Stimulated activated CD8-positive, alpha-beta memory T cell treated with anti-CD3 and anti-CD28 coated beads, Interleukin-15, amount 100 ng/mL, for 48 hours (primary cell): Measurements from ENCODE around the gene ITSN1.
"Not testable (repeated sequence)": the region's sequence is repeated elsewhere in the genome, so short reads cannot be mapped to it uniquely, and the experiment has no call there.

Experiments
- DNase-seq, 2 donors: peaks; one replicate each; pipeline ENCODE4 v3.0.0-alpha.2; 2020; ENCODE audit warnings: low read depth in 2 of 2

ITSN1 gene

DNA sequence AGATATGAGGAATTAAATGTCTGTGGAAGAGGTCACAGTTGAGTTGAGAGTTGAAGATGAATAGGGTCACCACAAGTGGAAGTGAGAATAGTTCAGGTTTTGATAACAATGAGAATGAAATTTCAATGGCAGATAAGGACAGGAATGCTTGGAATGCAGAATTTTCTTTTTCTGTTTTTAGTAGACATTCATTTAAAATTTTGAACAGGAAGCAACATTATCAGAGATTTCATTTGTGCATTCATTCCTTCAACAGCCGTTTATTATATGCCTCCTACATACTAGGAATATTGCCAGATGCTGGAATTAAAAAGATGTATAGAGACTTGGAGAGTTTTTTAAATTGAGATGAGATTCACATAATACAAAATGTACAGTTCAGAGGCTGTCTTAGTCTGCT is 126.8 kb downstream of the ITSN1 start:
- no peak for DNase-seq

GRCh38 chr21:33770542-33770941 is 128.2 kb downstream of the ITSN1 start:
- no peak for DNase-seq

DNA sequence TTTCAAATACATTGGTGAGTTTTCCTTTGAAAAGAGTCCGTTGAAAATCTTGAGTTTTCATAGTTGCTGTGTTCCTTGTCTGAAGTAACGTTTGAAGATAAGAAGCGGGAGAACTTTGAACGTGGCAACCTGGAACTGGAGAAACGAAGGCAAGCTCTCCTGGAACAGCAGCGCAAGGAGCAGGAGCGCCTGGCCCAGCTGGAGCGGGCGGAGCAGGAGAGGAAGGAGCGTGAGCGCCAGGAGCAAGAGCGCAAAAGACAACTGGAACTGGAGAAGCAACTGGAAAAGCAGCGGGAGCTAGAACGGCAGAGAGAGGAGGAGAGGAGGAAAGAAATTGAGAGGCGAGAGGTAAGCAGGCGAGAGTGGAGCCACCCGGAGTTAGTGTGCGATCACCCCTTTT is 129.7 kb downstream of the ITSN1 start:
- DNase-seq, result no peak

DNA sequence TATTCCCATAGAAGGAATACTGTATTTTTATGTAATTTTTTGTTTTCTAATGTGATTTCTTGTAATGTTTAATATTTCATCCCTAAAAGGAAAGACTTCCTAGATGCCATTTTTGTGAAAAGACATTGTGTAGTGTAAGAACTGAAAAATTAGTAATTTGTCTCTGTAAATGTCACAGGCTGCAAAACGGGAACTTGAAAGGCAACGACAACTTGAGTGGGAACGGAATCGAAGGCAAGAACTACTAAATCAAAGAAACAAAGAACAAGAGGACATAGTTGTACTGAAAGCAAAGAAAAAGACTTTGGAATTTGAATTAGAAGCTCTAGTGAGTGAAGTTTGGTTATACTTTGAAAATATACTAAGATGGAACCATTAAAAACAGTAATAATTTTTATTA is 132.2 kb downstream of the ITSN1 start:
- no peak for DNase-seq

DNA sequence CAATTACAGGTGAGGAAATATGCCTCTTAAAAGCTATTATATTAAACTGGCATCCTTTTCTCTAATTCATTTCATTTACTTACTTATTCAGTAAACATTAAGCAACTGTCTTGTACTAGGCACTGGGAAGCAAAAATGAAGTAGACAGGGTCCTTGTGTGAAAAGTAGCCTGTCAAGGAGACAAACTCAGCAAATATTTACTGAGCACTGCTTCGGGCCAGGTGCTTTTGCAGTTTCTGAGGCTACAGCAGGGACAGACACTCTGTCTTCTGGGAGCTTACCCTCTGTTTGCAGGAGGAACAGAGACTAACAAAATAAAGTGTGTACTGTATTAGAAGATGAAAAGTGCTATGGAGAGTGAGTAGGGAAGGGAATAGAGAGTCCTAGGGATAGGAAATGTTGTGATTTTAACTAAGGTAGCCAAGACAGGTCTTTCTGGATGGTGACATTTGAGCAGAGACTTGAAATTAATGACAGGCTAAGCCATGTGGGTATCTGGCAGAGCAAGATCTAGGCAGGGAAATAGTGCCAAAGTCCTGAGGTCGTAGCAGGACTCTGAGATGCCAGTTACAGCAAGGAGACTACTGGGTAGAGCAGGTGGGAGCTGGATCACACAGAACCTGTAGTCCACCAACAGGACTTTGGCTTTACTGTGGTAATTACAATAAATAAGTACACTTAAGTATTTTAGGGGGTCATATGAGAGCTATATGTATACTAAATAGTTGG is 133.0 kb downstream of the ITSN1 start:
- no peak for DNase-seq

DNA sequence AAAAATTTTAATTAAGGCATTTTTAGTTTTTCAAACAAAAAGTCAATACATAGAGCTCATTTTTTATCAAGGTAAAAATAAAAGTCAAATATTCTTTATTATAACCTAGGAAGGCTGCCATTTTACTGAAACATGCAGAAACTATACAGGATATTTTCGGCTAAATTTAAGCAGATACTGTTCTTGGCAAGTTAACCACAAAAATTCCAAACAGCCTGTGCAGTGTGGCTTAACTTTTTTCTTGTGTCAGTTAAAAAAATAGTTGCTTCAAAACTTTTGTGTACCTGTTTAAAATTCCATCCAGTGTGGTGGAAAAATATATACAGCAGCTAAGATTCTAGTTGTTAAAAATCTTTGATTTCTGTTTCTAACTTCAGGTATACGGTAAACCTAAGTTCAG is 138.3 kb downstream of the ITSN1 start:
- DNase-seq, result no peak

GRCh38 chr21:33781121-33781520 is 138.8 kb downstream of the ITSN1 start:
- DNase-seq, result no peak

GRCh38 chr21:33783187-33783979 is 141.1 kb downstream of the ITSN1 start:
- no peak for DNase-seq

DNA sequence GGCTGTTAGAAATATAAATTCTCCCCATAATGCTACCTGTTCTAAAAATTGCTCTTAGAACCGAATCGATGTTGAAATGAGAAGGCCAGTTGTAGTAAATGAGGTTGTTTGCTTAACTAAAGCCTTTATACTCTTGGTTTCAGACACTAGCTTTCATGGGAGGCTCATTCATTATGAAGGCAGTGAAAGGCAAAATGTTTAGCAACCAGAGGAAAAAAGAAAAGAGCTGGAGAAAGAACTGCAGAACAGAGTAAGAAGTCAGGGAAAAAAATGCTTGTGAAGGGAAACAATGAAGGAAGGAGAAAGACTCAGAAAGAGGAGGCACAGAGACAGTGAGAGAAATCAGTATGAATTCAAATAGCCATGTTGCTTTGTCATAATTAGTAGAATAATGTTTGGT is 145.1 kb downstream of the ITSN1 start:
- DNase-seq, result no peak

GRCh38 chr21:33788438-33788837 is 146.1 kb downstream of the ITSN1 start:
- DNase-seq, result not testable (repeated sequence)

DNA sequence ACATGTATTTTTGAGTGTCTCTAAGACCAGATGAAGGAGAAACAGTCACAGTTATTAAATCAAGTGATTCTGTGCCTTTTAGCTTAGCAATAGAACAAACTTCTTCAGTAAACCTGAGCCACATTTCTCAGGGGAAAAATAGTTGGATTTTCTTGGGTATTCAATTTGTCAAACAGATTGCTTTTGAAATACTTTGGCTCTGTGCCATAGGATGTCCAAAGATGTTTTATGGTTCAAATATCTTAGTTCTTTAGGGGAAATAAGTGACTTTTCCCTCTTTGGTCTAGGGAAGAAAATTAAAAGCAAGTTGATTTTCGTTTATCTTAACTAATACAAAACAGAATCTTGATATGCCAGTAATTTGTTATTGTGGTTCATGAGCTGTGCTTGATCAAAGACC is 147.4 kb downstream of the ITSN1 start:
- DNase-seq, result no peak

DNA sequence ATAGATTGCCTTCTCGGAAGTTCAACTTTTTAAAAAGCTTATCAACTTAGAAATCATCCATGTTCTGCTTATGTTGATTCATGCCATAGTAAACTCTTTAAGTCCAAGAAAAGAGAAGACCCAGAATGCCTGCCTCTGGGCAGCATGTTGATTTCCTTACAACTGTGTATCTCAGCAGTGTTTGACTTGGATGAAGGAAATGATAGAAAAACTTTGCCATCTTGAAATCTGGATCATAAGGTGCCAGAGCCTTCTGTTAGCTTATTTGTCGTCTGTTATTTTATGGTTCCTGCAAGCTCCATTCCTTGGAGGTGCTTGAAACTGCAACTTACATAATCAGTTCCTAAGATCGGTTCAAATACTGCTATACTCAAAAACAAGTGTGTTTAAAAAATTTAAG is 148.8 kb downstream of the ITSN1 start:
- no peak for DNase-seq

DNA sequence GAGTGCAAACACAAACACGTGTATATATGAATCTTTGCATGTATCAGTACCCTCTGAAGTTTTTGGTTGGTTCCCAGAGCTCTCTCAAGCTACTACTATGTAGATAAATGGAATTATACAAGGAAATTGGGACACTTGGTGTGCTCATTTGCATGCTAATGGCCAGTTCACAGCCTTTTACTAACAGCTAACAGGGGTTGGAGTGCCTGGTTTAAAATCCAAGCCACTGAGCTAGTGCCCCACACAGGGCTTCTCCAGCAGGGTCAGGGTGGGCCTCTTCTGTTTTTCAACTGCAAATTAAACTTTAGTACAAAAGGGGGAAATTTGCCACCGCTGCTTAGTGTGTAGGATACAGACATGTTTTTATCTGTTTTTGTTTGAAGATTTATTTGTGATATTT is 152.3 kb downstream of the ITSN1 start:
- DNase-seq, result no peak

- DNase-seq, result no peak
These were observed 155.3 kb downstream of the ITSN1 start for GRCh38 chr21:33797565-33797964.

DNA sequence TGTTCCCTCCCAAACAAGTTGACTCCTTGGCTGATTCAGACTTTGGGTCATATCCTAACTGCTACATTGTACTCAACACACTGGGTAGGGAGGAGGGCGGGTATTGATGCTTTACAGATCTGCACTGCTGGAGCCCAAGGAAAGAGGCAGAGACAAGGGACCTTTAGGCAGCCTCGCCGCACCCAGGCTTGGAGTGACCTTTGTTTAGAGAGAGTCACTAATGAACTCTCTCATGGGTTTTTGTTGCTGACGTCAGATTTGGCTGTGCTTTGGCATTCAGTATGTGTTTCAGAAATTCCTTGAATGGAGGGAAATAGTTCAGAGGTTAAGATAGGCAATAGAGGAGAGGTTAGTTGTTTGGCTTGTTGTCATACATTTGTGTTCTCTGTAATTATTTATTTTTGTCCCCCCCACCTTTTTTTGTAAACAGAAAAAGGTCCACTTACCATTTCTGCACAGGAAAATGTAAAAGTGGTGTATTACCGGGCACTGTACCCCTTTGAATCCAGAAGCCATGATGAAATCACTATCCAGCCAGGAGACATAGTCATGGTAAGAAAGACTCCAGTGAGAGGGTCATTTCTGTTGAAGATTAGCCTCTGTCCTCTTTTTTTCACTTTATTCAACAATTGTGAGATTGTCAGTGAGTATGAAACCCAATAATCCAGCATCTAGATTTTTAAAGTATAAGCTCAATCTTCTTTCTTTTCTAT is 157.2 kb downstream of the ITSN1 start:
- DNase-seq, result no peak

- DNase-seq, result no peak
These were observed 158.6 kb downstream of the ITSN1 start for GRCh38 chr21:33800753-33801423.

DNA sequence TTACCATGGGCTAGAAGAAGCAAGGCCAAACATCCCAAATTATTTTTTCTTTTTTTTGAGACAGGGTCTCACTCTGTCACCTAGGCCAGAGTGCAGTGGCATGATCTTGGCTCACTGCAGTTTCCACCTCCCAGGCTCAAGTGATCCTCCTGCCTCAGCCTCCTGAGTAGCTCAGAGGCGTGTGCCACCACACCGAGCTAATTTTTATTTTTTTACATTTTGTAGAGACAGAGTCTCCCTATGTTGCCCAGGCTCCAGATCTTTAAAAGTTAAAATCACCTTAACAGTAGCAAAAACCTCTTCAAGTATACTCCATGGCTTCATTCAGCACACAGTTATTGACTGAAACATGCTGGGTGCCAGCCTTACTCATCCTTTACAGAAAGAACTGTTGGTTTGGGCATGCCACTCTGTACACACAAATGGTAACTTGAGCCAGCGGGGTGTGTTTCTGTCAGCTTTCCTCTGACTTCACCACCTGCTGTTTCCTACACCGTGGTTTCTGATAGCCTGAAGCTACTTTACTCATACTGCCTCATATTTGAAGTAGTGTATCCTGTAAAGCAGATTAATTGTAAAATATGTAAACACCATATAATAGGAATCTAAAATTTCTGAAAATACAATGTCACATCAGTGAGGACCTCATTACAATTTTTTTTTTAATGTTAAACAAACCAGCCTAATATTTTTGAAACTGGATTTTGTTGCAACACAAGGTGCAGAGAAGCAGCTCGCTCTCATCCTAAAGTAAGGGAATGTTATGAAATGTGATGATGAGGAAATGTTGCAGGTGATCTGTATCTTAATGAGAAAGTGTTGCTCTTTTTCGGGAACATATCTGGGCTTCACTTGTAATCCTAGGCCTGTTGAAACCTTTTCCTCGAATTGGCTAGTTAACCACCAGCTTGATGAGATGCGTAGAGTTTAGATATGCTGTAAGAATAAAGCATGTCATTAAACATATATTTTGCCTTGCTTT is 159.4 kb downstream of the ITSN1 start:
- no peak for DNase-seq

- DNase-seq, result no peak
These were observed 160.2 kb downstream of the ITSN1 start for GRCh38 chr21:33802481-33802880.

GRCh38 chr21:33808715-33809367 is 166.5 kb downstream of the ITSN1 start:
- no peak for DNase-seq

GRCh38 chr21:33810766-33811165 is 168.5 kb downstream of the ITSN1 start:
- no peak for DNase-seq
